PC-3 (cell line): ENCODE measurements around the gene DNAJB2.

Experiments used
- CTCF ChIP-seq: fragments of 300-600 bp; sonication (generic); conservative IDR thresholded peaks from 2 replicates; pipeline ENCODE4 v1.5.1; 2017; ENCODE audit warnings: antibody characterized with exemption, low read depth, mild to moderate bottlenecking, low read length
- EZH2 ChIP-seq: fragments of 300-600 bp; sonication (generic); IDR thresholded peaks from one replicate; pipeline ENCODE4 v1.6.1; 2017; ENCODE audit warnings: antibody characterized with exemption, mild to moderate bottlenecking, low read length; ENCODE audit not compliant: unreplicated experiment
- EZH2phosphoT487 ChIP-seq: fragments of 300-600 bp; sonication (generic); IDR thresholded peaks from 2 replicates; pipeline ENCODE4 v1.6.1; 2018; ENCODE audit warnings: mild to moderate bottlenecking, antibody characterized with exemption, low read length, borderline replicate concordance

- no peak for TF ChIP-seq EZH2
- no peak for TF ChIP-seq CTCF
- no peak for TF ChIP-seq EZH2phosphoT487
Observed at GRCh38 chr2:219249203-219249980, 29.8 kb upstream of the DNAJB2 start.
